HL-60/S4 treated with phorbol 12-myristate 13-acetate at 8.2 ng/mL for 4 days and 3 days (cell line): ENCODE measurements around the gene SUGCT.

ENCODE experiments used
- in situ Hi-C: fragments of 300-500 bp; cut with MboI; formaldehyde crosslinking; loops from 2 replicates; pipeline ENCODE4 v1.15.0; 2022; ENCODE audit warnings: low sequenced_read_pairs

Gene SUGCT

GRCh38 chr7:40843338-40843985 is 708.7 kb downstream of the SUGCT start:
- in situ Hi-C loops = no loop called here

- in situ Hi-C loops = no loop called here
Observed at GRCh38 chr7:40845943-40846342, 711.1 kb downstream of the SUGCT start.

- in situ Hi-C loops = no loop called here
Observed at GRCh38 chr7:40847921-40848320, 713.1 kb downstream of the SUGCT start.

GRCh38 chr7:40848541-40849221 is 713.9 kb downstream of the SUGCT start:
- in situ Hi-C loops = no loop called here

GRCh38 chr7:40850017-40850416 is 715.2 kb downstream of the SUGCT start:
- in situ Hi-C loops = no loop called here

GRCh38 chr7:40851001-40851400 is 716.2 kb downstream of the SUGCT start:
- in situ Hi-C loops = no loop called here

GRCh38 chr7:40859076-40859475 is 724.3 kb downstream of the SUGCT start:
- in situ Hi-C loops = no loop called here

- in situ Hi-C loops = no loop called here
Observed at GRCh38 chr7:40859965-40860543, 725.2 kb downstream of the SUGCT start.

GRCh38 chr7:40865441-40866233 is 730.8 kb downstream of the SUGCT start:
- in situ Hi-C loops = no loop called here

GRCh38 chr7:40866601-40867000 is 731.8 kb downstream of the SUGCT start:
- in situ Hi-C loops = no loop called here

- in situ Hi-C loops = no loop called here
Observed at GRCh38 chr7:40870108-40870507, 735.3 kb downstream of the SUGCT start.

GRCh38 chr7:40873248-40873647 is 738.4 kb downstream of the SUGCT start:
- in situ Hi-C loops = no loop called here

- in situ Hi-C loops = no loop called here
Observed at GRCh38 chr7:40874756-40875155, 740.0 kb downstream of the SUGCT start.

GRCh38 chr7:40876601-40877000 is 741.8 kb downstream of the SUGCT start:
- in situ Hi-C loops = no loop called here

- in situ Hi-C loops = no loop called here
Observed at GRCh38 chr7:40879941-40880543, 745.2 kb downstream of the SUGCT start.

GRCh38 chr7:40880581-40880980 is 745.8 kb downstream of the SUGCT start:
- in situ Hi-C loops = no loop called here

GRCh38 chr7:40881405-40881926 is 746.7 kb downstream of the SUGCT start:
- in situ Hi-C loops = no loop called here

- in situ Hi-C loops = no loop called here
Observed at GRCh38 chr7:40882071-40882658, 747.4 kb downstream of the SUGCT start.

- in situ Hi-C loops = no loop called here
Observed at GRCh38 chr7:40883826-40884225, 749.0 kb downstream of the SUGCT start.

GRCh38 chr7:40884241-40884640 is 749.4 kb downstream of the SUGCT start:
- in situ Hi-C loops = no loop called here

- in situ Hi-C loops = no loop called here
Observed at GRCh38 chr7:40885503-40885902, 750.7 kb downstream of the SUGCT start.
